HG03460 (cell line): Measurements from ENCODE around the gene ACACB.

ENCODE experiments used
- ATAC-seq: cut with Tn5 transposase; IDR thresholded peaks from one replicate; pipeline ENCODE4 v1.9.1; 2021; ENCODE audit not compliant: unreplicated experiment

ACACB gene

DNA sequence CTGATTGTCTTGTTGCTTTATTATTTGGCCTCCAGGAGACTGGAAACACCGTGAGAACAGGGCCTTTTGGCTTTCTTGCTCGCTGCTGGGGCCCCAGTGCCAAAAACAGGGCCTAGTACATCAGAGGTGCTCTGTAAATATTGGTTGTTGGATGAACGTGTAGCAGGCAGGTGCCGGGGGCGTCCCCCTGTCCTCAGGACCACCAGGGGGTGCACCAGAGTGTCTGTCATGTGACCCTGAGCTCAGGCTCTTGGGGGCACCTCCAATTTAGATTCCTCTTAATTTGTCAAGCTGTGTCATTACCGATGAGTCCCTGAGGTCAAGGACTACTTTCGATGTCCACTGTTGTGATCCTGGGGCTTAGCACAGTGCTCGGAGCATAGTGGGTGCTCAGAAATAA is 87.1 kb downstream of the ACACB start:
- ATAC-seq: no peak

DNA sequence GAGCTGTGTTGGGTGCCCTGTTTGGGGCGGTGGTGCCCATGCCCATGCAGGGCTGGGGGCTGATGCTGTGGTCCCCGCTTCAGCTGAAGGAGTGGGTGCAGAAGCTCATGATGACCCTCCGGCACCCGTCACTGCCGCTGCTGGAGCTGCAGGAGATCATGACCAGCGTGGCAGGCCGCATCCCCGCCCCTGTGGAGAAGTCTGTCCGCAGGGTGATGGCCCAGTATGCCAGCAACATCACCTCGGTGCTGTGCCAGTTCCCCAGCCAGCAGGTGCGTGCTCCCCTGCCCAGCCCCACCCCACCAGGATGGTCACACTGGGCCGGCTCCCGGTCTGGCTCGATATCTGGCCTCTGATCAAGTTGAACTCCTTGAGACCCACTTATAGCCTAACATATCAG is 92.7 kb downstream of the ACACB start:
- ATAC-seq: no peak

DNA sequence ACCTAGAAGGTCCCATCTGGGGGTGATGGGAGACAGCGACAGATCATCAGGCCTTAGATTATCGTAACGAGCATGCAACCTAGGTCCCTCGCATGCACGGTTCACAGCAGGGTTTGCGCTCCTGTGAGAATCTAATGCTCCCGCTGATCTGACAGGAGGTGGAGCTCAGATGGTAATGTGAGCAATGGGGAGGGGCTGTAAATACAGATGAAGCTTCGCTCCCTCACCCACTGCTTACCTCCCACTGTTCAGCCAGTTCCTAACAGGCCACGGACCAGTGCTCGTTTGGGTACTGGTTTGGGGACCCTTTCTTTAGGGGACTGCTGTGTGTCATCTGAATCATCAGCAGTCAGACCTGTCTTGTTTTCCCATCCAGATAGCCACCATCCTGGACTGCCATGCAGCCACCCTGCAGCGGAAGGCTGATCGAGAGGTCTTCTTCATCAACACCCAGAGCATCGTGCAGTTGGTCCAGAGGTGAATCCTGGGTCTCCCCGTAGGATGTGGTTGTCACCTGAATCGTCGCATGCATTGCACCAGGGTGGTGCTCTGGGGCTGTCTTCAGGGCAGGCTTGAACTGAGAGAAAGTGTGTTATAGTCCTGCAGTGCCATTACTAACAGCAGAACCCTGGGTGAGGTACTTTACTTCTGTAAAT is 96.2 kb downstream of the ACACB start:
- no peak for ATAC-seq

DNA sequence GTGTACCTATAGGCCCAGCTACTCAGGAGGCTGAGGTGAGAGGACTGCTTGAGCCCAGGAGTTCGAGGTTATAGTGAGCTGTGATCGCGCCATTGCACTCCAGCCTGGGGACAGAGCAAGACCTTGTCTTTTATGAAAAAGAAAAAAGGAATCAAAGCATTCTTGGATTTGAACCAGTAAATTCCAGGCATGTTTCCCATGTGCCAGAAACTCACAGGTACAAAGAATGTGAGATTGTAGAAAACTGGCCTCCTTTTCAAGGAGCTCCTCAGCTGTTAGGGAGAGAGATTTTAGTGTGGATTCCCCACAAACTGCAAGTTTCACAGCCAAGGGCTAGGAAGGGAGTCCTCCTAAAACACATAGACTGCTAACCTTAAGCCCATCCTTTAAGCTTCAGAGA is 97.7 kb downstream of the ACACB start:
- no peak for ATAC-seq

DNA sequence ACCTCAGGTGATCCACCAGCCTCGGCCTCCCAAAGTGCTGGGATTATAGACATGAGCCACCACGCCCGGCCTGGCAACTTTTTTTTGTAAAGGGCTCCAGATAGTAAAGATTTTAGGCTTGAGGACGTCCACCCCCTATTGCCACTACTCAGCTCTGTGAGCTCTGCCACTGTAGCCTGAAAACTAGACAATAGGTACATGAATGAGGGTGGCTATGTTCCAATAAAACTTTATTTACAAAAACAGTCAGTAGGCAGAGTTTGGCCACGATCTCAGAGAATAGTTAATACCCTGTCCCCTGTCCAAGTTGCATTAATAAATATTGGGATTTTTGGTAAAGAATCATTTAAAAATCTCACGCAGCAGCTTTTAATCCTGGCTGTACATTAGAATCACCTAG is 102.6 kb downstream of the ACACB start:
- ATAC-seq: no peak

DNA sequence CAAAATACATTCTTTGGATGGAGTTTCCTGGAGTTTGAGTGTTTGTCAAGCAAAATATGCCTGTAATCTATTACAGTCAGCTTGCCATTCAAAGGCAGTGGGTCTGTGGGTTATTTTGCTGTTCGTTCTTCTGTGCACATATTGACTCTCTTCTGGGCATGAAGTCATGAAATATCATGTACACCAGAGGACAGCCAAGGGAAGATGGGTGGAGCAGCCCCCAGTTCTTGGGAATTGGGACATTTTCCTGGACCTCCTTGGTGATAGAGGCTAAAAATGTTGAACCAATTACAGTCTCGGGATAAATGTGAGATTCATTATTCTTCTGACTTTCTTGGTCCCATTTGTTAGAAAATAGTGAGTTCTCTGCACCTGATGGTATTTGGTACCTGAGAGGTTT is 103.6 kb downstream of the ACACB start:
- no peak for ATAC-seq

DNA sequence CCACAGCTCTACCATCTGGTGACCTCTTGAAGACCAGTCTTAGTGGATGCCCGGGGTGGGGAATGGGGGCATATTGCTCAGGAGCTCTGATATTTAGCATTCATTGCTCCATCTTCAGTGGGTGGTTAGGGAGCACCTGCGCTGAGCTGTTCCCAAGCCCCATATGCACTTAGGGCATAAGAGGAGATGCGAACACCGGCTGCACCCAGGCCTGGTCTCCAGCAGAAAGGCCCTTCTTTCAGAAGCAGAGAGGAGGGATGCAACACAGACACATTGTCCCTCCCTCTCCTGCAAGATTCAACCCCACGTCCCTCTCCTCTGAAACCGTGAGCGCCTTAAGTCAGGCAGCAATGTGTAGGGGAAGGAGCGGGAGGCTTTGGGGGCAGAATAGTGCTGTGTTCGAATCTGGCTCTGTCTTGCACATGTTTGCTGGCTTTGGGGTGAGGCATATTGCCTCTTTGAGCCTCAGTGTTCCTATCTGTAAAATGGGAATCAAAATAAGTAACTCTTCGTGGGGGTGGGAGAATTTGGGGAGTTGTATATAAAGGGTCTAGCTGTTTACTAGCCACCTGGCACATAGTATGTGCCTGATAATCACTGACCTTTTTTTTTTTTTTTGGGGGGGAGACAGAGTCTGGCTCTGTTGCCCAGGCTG is 105.0 kb downstream of the ACACB start:
- no peak for ATAC-seq

DNA sequence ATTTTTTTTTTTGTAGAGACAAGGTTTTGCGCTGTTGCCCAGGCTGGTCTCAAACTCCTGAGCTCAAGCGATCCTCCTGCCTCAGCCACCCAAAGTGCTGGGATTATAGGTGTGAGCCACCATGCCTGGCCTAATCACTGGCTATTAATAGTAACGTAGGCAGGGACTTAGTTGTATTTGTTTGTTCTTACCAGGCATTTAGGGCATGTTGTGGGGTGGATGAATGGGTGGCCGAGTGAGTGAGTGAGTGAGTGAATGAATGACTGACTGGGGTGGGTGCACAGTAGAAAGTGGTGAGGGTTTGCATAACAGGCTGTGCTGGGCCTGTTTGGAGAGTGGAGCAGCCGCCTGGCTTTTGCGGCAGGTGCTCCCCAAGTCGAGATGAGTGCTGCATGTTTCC is 105.7 kb downstream of the ACACB start:
- no peak for ATAC-seq

DNA sequence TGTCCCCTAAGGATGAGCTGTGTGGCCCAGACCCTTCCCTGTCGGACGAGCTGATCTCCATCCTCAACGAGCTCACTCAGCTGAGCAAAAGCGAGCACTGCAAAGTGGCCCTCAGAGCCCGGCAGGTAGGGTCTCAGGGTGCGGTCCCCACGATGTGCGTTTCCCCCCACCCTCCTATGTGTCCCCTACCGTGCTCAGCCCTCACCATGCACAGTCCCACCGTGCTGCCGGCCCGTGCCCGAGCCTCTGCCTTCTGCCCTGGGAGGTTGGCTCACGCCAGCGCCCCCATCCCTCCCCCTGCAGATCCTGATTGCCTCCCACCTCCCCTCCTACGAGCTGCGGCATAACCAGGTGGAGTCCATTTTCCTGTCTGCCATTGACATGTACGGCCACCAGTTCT is 106.1 kb downstream of the ACACB start:
- ATAC-seq: no peak

DNA sequence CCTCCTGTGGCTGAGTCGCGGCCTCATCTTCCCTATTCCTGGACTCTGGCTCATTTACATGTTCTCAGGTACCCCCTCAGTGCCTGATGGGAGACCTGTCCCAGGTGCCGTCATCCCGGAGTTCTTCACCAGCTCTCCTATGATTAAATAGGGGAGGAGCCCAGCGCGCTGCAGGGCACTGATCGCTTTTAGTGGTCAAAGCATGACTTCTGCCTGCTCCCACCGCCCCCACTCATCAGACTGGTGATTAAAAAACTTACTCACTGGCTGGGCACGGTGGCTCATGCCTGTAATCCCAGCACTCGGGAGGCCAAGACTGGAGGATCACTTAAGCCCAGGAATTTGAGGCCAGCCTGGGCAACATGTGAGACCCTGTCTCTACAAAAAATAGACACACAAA is 106.8 kb downstream of the ACACB start:
- no peak for ATAC-seq

DNA sequence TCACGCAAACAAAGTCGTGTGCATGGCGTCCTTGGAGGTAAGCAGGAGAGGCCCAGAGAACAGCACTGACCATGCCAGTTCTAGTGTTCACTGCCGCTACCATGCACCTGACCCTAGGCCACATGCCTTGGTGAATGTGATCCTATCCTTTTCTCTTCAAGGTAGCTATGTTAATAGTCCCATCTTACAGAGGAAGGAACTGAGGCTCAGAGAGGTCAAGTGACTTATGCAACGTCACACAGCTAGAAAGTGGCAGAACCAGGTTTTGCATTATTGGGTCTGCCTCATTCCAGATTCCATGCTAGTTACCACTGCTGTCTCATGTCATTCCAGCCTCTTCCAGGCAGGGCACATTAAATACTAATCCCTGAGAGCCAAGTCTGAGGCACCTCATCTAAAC is 107.5 kb downstream of the ACACB start:
- ATAC-seq: no peak

DNA sequence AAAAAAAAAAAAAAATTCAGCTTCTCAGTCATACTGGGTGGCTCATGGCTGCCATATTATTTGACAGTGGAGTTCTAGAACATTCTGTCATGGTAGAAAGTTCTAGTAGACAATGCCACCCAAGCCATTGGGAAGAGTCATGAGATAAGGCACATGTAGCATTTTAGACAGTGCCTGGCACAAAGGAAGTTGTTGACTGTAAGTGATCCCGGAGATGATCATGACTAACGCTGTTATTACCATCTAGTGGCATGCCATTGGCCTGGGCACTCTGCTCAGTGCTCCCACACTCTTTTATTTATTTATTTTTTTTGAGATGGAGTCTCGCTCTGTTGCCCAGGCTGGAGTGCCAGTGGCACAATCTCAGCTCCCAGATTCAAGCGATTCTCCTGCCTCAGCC is 112.3 kb downstream of the ACACB start:
- no peak for ATAC-seq

DNA sequence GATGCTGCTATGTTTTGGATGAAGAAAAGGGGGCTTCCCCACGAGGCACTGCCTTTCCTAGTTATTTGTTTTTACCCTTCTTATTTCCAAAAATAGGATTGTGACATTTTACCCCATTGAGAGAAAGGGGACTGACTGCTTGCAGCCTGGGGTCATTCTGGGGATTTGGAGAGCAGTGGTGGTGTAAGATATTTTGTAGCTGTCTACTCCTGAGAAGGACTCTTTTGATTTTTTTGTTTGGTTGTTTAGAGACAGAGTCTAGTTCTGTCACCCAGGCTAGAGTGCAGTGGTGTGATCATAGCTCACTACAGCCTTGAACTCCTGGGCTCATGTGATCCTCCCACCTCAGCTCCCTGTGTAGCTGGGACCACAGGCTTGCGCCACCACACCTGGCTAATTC is 113.8 kb downstream of the ACACB start:
- no peak for ATAC-seq

DNA sequence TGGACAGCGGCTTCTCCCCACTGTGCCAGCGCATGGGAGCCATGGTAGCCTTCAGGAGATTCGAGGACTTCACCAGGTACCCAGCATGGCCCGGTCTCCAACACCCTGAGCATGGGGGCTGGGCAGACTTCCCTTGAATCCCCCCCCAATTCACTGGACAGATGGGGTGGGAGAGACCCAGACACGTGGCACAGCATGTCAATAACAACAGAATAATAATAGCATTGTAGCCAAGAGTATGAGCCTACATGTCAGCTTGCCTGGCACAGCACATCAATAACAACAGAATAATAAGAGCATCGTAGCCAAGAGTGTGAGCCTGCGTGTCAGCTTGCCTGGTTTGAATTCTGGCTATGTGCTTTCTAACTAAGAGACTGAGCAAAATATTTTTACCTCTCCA is 116.3 kb downstream of the ACACB start:
- no peak for ATAC-seq

DNA sequence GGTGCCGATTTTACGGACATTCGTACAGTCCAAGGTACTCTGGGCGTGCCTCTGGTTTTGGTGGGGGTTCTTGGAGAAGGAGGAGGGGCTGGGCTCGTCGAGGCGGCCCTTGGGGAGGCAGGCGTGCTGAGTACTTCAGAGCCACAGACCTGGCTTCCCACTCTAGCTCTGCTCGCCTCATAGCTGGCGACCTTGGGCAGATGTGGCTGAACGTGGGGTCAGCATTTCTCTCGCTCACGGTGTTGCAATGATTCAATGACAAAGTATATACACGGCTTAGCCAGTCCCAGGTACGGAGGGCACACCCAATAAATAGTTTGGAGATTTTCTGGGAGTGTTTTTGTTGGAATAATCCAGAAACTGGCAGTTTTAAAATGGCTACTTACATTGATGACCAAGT is 117.6 kb downstream of the ACACB start:
- no peak for ATAC-seq

DNA sequence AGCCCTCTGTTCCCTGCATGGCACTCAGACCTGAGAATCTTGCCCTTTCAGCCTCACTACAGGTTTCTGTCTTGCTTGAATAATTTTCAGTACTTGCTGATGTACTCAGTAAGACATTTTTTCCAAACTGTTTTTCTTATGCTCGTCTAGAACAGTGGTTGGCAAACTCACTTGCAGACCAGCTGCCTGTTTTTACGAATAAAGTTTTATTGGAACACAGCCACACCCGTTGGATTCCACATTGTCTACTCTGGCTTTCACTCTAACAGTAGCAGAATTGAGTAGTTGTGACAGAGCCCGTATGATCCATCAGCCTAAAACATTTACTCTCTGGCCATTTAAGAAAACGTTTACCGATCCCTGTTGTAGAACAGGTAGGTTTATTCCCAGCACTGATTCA is 119.9 kb downstream of the ACACB start:
- ATAC-seq: no peak

DNA sequence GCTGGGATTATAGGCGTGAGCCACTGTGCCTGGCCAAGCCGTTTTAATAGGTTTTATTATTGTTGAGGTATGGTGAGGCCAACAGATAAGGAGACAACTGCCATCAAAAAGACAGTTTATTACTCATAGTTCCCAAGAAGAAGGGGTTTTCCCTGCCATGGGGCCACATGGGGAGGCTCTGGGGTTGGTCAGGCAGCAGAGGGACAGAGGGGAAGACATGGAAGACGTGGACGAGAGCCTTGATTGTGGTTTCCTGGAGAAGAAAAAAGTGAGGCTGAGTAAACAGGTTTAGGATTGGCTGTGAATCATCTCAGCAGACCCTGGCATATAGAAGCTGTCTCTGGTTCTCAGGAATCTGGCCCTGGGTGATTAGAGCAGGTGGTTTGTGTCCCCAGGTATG is 122.8 kb downstream of the ACACB start:
- no peak for ATAC-seq

DNA sequence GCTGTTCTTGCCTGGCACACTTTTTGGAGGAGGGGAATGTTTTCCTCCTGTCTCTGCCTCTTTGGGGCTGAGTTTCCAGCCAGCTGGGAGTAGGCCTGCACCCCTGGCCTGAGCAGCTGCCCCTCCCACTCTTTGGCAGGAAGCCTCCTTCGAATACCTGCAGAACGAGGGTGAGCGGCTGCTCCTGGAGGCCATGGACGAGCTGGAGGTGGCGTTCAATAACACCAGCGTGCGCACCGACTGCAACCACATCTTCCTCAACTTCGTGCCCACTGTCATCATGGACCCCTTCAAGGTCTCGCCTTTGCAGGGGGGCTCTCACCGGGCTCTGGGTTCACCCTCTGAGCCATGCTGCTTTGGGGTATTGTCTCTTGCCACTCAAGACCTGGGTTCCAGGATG is 123.3 kb downstream of the ACACB start:
- no peak for ATAC-seq

DNA sequence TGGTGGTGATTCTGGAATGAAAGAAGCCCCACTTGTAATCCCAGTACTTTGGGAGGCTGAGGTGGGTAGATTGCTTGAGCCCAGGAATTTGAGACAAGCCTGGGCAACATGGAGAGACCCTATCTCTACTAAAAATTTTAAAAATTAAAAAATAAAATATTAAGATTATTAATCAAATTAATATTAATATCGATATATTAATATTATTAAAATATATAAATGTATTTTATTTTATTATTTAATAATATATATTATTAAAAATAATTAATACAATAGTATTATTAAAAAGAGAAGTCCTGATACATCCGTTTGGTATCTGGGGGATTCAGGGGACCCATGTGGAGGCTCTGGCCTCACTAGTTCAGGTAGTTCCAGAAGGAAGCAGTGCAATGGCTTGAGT is 124.0 kb downstream of the ACACB start:
- no peak for ATAC-seq

DNA sequence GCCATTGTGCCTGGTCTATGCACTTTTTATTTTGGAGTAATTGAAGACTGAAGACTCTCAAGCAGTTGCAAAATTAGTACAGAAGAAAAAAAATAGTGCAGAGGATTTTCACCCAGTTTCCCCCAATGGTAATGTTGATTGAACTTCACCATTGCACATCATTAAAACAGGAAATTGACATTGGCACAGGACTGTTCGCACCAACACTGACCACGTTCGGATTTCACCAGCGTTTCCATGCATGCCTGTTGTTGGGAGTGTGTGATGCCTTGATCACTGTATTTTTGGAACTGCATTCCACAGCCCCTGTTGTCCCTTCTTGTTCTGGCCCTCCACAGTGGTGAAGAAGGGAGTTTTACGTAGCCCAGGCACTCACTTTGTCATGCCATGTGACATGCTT is 125.5 kb downstream of the ACACB start:
- ATAC-seq: no peak

DNA sequence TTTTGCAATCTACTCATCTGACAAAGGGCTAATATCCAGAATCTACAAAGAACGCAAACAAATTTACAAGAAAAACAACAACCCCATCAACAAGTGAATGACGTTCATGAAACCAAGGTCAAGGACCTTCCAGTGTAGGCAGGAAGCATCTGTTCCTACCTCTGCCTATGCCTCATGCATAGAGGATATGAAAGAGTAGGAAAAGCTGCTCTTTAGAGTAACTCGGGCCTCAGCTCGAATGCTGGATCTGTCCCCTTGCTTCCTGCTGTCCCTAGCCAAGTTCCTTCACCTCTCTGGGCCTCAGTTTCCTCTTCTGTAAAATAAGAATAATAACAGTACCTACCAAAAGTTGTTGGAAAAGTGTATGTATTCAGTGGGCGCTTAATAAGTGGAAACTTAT is 127.7 kb downstream of the ACACB start:
- no peak for ATAC-seq

DNA sequence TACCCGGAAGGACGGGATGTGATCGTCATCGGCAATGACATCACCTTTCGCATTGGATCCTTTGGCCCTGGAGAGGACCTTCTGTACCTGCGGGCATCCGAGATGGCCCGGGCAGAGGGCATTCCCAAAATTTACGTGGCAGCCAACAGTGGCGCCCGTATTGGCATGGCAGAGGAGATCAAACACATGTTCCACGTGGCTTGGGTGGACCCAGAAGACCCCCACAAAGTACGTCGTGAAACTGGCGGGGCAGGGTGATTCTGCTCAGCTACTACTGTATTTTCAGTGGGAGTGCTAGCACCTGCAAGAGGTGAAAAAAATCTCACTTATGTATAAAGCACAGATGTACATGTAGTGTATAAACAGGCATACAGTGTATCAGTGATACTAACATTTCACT is 129.8 kb downstream of the ACACB start:
- no peak for ATAC-seq
